Measurements from ENCODE around the gene IQCH. TPM values are rescaled to one million over a fixed set of nuclear protein-coding genes. Genes with fewer than 3 reads are reported as not detected.

Gene IQCH
- total and polyA plus RNA-seq, 9 donors, result 0.54 to 10.0 (median 0.84) TPM

GRCh38 chr15:67548862-67549651, 294.5 kb downstream of the IQCH start:
- no peaks in the 10 kb centered on the region for H3K36me3 ChIP-seq
- intact Hi-C loops (cut with DNase I), result no loop called here
- H3K27me3 ChIP-seq, result no peaks in the 10 kb centered on the region
- no peak for DNase-seq
- H3K27ac ChIP-seq, result no peak overlapping the region
- no peak for TF ChIP-seq EP300 (IDR thresholded peaks at IDR 0.05)
- TF ChIP-seq, protein P1, sequence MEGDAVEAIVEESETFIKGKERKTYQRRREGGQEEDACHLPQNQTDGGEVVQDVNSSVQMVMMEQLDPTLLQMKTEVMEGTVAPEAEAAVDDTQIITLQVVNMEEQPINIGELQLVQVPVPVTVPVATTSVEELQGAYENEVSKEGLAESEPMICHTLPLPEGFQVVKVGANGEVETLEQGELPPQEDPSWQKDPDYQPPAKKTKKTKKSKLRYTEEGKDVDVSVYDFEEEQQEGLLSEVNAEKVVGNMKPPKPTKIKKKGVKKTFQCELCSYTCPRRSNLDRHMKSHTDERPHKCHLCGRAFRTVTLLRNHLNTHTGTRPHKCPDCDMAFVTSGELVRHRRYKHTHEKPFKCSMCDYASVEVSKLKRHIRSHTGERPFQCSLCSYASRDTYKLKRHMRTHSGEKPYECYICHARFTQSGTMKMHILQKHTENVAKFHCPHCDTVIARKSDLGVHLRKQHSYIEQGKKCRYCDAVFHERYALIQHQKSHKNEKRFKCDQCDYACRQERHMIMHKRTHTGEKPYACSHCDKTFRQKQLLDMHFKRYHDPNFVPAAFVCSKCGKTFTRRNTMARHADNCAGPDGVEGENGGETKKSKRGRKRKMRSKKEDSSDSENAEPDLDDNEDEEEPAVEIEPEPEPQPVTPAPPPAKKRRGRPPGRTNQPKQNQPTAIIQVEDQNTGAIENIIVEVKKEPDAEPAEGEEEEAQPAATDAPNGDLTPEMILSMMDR (IDR thresholded peaks at IDR 0.05), result no peak
- peaks cover 2% of the 10 kb centered on the region for H3K4me1 ChIP-seq (ENCODE audit: insufficient read depth)
- no peak overlapping the region for H3K4me3 ChIP-seq
- no peaks in the 10 kb centered on the region for H3K9me3 ChIP-seq
- 83 to 89% (median 87%) methylated on average over 8 of the region's 8 CpGs for WGBS, 3 donors

DNA sequence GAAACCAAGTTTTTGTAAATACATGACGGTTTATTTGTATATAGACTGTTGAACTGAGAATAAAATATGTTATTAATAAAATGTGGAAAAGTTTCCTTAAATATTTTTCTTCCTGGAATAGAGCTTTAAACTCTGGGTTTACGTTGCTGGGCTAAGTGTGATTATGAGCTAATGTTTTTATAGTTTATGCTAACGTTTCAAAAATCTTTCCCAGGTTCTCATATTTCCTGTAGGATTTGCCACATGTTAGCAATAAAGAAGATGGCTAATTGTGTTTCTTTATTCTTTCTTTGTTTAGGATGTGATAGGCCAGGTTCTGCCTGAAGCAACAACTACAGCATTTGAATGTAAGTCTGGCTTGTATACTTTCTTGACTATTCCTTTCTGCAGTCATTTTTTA, 295.1 kb downstream of the IQCH start:
- intact Hi-C loops (cut with DNase I), result no loop called here
- no peak for TF ChIP-seq EP300 (IDR thresholded peaks at IDR 0.05)
- TF ChIP-seq, protein P1 (IDR thresholded peaks at IDR 0.05), result no peak
- no peak for TF ChIP-seq POLR2A (IDR thresholded peaks at IDR 0.05)
- H3K27ac ChIP-seq, result no peak overlapping the region
- H3K36me3 ChIP-seq, result no peaks in the 10 kb centered on the region
- H3K9me3 ChIP-seq, result no peaks in the 10 kb centered on the region
- peaks cover 1% of the 10 kb centered on the region for H3K4me1 ChIP-seq (ENCODE audit: insufficient read depth)
- no peak overlapping the region for H3K4me3 ChIP-seq
- H3K27me3 ChIP-seq, result no peaks in the 10 kb centered on the region
- 60 to 69% (median 66%) methylated on average over 3 of the region's 3 CpGs for WGBS, 3 donors
- DNase-seq, result no peak

DNA sequence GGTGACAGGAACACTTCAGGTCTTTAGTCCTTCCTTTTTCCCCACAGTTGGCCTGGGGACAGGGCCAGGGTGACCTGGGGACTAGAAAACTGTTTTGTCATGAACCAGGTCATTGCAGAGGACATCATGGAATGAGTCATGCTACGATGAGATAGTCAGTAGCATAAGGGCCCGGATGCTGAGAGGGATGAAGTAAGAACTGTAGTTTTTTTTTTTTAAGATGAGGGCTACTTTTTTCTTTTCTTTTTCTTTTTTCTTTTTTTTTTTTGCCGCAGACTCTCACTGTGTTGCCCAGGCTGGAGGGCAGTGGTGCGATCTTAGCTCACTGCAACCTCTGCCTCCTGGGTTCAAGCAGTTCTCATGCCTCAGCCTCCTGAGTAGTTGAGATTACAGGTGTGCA, 295.9 kb downstream of the IQCH start:
- Histone ChIP-seq H3K4me1 (ENCODE audit: insufficient read depth) (no peaks in the 10 kb centered on the region), H3K4me3 (no peak overlapping the region), H3K27me3 (no peaks in the 10 kb centered on the region), H3K36me3 (no peaks in the 10 kb centered on the region), H3K27ac (no peak overlapping the region), H3K9me3 (no peaks in the 10 kb centered on the region)
- TF ChIP-seq POLR2A (IDR thresholded peaks at IDR 0.05) (no peak), EP300 (IDR thresholded peaks at IDR 0.05) (no peak)
- TF ChIP-seq, protein P1 (IDR thresholded peaks at IDR 0.05), result no peak
- WGBS, 3 donors, result 81 to 83% (median 82%) methylated on average over 4 of the region's 4 CpGs
- intact Hi-C loops (cut with DNase I), result no loop called here
- DNase-seq, result no peak

DNA sequence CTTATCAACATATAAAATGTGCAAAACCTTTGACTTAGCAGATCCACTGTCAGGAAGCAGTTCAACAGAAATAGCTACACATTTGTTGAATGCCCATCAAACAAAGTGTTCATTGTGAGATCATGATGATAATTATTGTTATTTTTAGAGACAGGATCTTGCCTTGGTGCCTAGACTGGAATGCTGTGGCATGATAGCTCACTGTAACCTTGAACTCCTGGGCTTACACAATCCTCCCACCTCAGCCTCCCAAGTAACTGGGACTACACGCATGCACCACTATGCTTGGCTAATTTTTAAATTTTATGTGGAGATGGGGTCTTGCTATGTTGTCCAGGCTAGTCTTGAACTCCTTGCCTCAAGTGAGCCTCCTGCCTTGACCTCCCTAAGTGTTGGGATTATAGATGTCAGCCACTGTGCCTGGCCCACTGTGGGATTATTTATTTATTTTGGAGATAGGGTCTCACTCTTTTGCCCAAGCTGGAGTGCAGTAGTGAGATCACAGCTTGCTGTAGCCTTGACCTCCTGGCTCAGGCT, 296.7 kb downstream of the IQCH start:
- 86 to 93% (median 90%) methylated on average over 1 of the region's 1 CpG for WGBS, 3 donors
- Histone ChIP-seq H3K27ac (no peak overlapping the region), H3K4me1 (ENCODE audit: insufficient read depth) (no peaks in the 10 kb centered on the region), H3K4me3 (no peak overlapping the region), H3K9me3 (no peaks in the 10 kb centered on the region), H3K36me3 (no peaks in the 10 kb centered on the region), H3K27me3 (no peaks in the 10 kb centered on the region)
- intact Hi-C loops (cut with DNase I), result no loop called here
- TF ChIP-seq POLR2A (IDR thresholded peaks at IDR 0.05) (no peak), EP300 (IDR thresholded peaks at IDR 0.05) (no peak)
- TF ChIP-seq, protein P1 (IDR thresholded peaks at IDR 0.05), result no peak
- no peak for DNase-seq

Other genes with a start within 250 kb of the IQCH start
- 10 to 100 TPM; 21.6 to 78.6 (median 46.0) TPM for gene SMAD3, start 189.2 kb upstream of the IQCH start, total RNA-seq
- gene SMAD3, start 189.2 kb upstream of the IQCH start, polyA plus RNA-seq, result 10 to 100 TPM; 18.7 to 78.6 TPM
- 10 to 100 TPM; 17.8 to 37.1 (median 22.8) TPM for gene AAGAB, start 125 bp upstream of the IQCH start, total RNA-seq
- 10 to 100 TPM in 1 of 2 donors, 1 to 10 TPM in 1; 7.8 to 25.3 TPM for gene AAGAB, start 125 bp upstream of the IQCH start, polyA plus RNA-seq